GM18499 (cell line): Measurements from ENCODE around the gene WDR86.

Experiments
- ATAC-seq: cut with Tn5 transposase; IDR thresholded peaks from one replicate; pipeline ENCODE4 v1.9.1; 2021; ENCODE audit warnings: moderate number of reproducible peaks; ENCODE audit not compliant: insufficient read depth, unreplicated experiment

Gene WDR86

GRCh38 chr7:151363182-151363581 is 46.7 kb downstream of the WDR86 start:
- no peak for ATAC-seq

- no peak for ATAC-seq
Measured at GRCh38 chr7:151361193-151361959, 48.5 kb downstream of the WDR86 start.

GRCh38 chr7:151352512-151352911 is 57.3 kb downstream of the WDR86 start:
- ATAC-seq, result no peak

GRCh38 chr7:151351967-151352366 is 57.9 kb downstream of the WDR86 start:
- ATAC-seq, result no peak

GRCh38 chr7:151351027-151351426 is 58.8 kb downstream of the WDR86 start:
- no peak for ATAC-seq

GRCh38 chr7:151349507-151349853 is 60.4 kb downstream of the WDR86 start:
- ATAC-seq, result peak; percentile 21

GRCh38 chr7:151348970-151349369 is 60.9 kb downstream of the WDR86 start:
- no peak for ATAC-seq

- no peak for ATAC-seq
Measured at GRCh38 chr7:151347200-151347599, 62.6 kb downstream of the WDR86 start.

GRCh38 chr7:151346470-151346769 is 63.4 kb downstream of the WDR86 start:
- ATAC-seq, result no peak

- no peak for ATAC-seq
Measured at GRCh38 chr7:151345576-151346469, 64.0 kb downstream of the WDR86 start.

GRCh38 chr7:151343516-151343915 is 66.3 kb downstream of the WDR86 start:
- no peak for ATAC-seq

- no peak for ATAC-seq
Measured at GRCh38 chr7:151342811-151343210, 67.0 kb downstream of the WDR86 start.

- peak; percentile 38 for ATAC-seq
Measured at GRCh38 chr7:151342102-151342646, 67.7 kb downstream of the WDR86 start.

- no peak for ATAC-seq
Measured at GRCh38 chr7:151341357-151342101, 68.3 kb downstream of the WDR86 start, which contains the start of gene NUB1. Gene NUB1, plus strand, starts transcription at chr7:151341812. Its CDS starts 3,538 bp downstream, at chr7:151345350.

GRCh38 chr7:151340794-151341356 is 69.0 kb downstream of the WDR86 start:
- ATAC-seq, result no peak

GRCh38 chr7:151339651-151340382 is 70.0 kb downstream of the WDR86 start:
- ATAC-seq, result peak; percentile 29

GRCh38 chr7:151338809-151339208 is 71.0 kb downstream of the WDR86 start:
- no peak for ATAC-seq

GRCh38 chr7:151337346-151337745 is 72.5 kb downstream of the WDR86 start:
- ATAC-seq, result no peak

GRCh38 chr7:151336027-151336708 is 73.7 kb downstream of the WDR86 start:
- ATAC-seq, result no peak
